PC-3 (cell line): ENCODE results near the gene SH3BP5L.

Experiments
- EZH2 ChIP-seq: fragments of 300-600 bp; sonication (generic); IDR thresholded peaks from one replicate; pipeline ENCODE4 v1.6.1; 2017; ENCODE audit warnings: antibody characterized with exemption, mild to moderate bottlenecking, low read length; ENCODE audit not compliant: unreplicated experiment
- EZH2phosphoT487 ChIP-seq: fragments of 300-600 bp; sonication (generic); IDR thresholded peaks from 2 replicates; pipeline ENCODE4 v1.6.1; 2018; ENCODE audit warnings: mild to moderate bottlenecking, antibody characterized with exemption, low read length, borderline replicate concordance
- TF ChIP-seq, protein P1 (sequence below): fragments of 300-600 bp; sonication (generic); conservative IDR thresholded peaks from 2 replicates; pipeline ENCODE4 v1.5.1; 2017; ENCODE audit warnings: antibody characterized with exemption, low read depth, mild to moderate bottlenecking, low read length

DNA sequence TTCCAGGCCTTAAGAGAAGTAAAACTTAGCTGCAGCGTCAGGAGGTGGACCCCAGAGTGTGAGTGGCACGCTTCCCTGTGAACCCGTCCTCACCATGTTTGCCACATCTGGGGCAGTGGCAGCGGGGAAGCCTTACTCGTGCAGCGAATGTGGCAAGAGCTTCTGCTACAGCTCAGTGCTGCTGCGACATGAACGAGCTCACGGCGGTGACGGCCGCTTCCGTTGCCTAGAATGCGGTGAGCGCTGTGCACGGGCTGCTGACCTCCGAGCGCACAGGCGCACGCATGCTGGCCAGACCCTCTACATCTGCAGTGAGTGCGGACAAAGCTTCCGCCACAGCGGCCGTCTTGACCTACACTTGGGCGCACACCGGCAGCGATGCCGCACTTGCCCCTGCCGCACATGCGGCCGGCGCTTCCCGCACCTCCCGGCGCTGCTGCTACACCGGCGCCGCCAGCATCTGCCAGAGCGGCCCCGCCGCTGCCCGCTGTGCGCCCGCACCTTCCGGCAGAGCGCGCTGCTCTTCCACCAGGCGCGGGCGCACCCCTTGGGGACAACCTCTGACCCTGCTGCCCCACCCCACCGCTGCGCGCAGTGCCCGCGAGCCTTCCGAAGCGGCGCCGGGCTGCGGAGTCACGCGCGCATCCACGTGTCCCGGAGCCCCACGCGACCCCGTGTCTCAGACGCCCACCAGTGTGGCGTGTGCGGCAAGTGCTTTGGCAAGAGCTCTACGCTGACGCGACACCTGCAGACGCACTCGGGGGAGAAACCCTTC lies 21.7 kb upstream of the SH3BP5L start:
- TF ChIP-seq, protein P1, sequence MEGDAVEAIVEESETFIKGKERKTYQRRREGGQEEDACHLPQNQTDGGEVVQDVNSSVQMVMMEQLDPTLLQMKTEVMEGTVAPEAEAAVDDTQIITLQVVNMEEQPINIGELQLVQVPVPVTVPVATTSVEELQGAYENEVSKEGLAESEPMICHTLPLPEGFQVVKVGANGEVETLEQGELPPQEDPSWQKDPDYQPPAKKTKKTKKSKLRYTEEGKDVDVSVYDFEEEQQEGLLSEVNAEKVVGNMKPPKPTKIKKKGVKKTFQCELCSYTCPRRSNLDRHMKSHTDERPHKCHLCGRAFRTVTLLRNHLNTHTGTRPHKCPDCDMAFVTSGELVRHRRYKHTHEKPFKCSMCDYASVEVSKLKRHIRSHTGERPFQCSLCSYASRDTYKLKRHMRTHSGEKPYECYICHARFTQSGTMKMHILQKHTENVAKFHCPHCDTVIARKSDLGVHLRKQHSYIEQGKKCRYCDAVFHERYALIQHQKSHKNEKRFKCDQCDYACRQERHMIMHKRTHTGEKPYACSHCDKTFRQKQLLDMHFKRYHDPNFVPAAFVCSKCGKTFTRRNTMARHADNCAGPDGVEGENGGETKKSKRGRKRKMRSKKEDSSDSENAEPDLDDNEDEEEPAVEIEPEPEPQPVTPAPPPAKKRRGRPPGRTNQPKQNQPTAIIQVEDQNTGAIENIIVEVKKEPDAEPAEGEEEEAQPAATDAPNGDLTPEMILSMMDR: no peak
- TF ChIP-seq EZH2: no peak
- TF ChIP-seq EZH2phosphoT487: no peak
